Glomerular visceral epithelial cell (primary cell): ENCODE measurements around the gene THSD7B.
A peak's percentile ranks its signal among the peaks of the same experiment; 100 is the strongest.
"Not testable (repeated sequence)": the region's sequence is repeated elsewhere in the genome, so short reads cannot be mapped to it uniquely, and the experiment has no call there.

ENCODE experiments used
- DNase-seq: peaks from one replicate; pipeline ENCODE4 v3.0.0-alpha.2; 2016; ENCODE audit errors: extremely low spot score

Gene THSD7B

DNA sequence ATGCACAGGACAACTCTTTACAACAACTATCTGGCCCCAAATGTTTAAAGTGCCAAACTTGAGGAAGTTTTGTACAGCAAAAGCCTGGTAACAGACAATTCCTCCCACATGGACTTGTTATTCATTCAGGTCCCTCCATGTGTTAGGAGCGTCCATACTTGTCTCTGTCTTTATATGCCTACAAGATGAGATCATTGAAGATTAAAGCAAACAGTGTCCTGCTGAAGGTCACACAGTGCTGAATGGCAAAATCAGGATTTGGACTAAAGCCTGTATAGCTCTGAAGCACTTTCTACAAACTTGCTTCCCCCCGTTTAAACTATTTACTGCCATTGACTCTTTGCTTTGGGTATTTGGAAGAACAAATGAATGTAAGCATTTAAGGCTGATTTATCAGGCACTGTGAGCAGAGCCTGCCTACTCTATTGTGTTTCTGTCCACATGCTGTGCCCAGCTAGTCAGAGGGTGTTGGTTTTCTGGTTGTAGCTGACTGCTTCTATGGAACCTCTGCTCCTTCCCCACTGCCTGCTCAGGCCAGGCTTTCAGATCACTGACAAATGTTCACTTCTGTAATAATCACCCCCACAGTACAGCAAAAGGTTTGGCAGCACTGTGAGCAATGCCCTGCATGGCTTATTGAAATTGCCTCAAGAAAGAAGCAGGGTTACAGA lies 274.3 kb downstream of the THSD7B start:
- no peak for DNase-seq

DNA sequence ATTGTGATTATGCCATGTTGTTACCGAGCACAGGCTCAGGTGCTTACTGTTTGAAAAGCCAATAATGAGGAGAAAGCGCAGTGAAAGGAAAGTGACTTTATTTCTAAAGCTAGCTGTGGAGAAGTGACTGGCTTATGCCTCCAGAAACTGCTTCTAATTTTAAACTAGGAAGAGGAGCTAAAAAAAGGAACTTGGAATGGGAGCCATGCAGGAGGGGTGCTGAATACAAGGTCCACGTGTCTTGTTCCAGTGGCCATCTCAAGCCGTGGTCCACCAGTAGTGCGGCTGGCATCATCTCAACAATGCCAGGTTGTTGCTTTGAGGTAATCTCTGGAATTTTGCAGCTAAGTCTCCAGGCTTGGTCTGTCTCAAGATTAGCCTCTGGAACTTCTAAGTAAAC lies 282.0 kb downstream of the THSD7B start:
- no peak for DNase-seq

DNA sequence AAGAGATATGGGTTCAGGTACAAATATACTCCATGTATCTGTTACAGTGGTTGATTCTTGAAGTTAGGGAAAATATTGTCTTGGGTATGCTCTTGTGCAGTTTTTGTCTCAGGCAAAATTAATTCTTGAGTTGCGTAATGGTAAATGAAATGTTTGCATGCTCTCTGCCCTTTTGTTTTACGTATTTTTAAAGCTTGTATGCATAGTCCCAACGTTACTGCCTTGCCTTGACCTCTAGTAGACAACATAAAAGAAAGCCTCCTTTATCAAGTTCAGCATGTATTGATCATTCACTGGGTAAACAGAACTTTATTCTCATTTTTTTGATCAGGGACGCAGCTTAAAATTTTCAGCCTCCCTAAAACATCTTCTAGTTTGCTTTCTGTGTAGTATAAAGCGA lies 283.1 kb downstream of the THSD7B start:
- no peak for DNase-seq

DNA sequence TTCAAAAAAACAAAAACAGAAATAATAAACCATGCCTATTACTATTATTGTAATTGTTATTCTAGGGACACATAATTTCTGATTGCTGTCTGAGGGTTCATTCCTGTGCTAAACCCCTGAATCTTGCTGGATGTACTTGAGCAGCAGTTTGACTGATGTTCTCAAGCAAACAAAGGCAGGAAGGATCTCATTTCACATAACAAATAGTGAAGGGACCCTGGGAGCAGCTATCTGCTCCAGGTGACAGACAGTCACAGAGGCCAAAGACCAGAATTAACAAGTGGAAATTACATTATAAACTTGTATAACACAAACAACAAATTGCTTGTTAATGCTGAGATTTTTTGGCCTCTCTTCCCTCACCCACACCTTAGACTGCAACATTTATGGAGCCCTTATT lies 284.2 kb downstream of the THSD7B start:
- no peak for DNase-seq

DNA sequence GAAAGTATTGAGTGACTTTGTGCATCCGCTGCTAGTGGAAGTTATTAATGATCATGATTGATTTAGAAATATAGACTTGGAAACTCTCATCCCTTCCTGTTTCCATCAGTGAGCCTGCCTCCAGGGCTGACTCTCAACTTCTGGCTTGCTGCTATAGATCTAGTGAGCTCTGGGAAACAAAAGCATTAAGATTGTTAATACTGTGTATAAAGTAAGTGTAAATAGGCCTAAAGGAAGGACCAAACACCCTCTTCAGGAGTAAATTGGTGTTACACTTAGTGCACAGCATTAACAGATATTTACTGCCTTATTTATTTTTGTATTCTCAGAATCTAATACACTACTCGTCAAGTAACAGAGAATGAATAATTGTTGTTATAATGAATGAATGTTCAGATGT lies 285.6 kb downstream of the THSD7B start:
- peak; percentile 4 for DNase-seq

DNA sequence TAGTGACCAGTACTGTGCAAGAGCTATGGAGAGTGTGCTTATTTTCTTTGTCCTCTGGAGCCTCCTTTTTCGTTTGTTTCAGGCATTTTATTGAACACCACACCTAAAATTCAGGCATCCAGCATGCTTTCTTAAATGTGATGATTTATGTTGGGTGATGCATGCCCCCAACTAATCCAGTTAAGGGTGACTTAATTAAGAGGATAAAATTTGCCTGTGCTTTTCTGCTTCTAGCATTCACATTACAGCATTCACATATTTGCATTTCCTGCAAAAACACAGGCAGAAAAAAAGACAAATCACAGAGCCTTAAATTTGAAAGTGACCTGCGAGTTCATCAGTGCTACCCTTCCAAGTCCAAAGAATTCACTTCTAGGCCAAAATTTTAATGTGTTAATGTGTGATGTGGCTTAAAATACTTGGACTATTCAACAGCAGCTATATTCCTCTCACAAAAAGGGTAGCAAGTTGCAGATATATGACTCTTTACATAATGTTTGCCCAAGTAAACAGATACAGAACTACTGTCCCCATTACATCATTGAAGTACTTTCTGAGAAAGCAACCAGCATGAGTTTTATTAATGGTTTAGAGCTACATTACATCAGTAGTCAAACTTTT lies 286.5 kb downstream of the THSD7B start:
- no peak for DNase-seq

DNA sequence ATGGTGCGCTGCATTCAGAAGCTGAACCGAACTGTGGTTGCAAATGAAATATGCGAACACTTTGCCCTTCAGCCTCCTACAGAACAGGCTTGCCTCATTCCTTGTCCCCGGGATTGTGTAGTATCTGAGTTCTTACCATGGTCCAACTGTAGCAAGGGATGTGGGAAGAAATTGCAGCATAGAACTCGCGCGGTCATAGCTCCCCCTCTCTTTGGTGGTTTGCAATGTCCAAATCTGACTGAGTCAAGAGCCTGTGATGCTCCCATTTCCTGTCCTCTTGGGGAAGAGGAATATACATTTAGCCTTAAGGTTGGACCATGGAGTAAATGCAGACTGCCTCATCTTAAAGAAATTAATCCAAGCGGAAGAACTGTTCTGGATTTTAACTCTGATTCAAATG lies 291.4 kb downstream of the THSD7B start:
- DNase-seq: no peak

DNA sequence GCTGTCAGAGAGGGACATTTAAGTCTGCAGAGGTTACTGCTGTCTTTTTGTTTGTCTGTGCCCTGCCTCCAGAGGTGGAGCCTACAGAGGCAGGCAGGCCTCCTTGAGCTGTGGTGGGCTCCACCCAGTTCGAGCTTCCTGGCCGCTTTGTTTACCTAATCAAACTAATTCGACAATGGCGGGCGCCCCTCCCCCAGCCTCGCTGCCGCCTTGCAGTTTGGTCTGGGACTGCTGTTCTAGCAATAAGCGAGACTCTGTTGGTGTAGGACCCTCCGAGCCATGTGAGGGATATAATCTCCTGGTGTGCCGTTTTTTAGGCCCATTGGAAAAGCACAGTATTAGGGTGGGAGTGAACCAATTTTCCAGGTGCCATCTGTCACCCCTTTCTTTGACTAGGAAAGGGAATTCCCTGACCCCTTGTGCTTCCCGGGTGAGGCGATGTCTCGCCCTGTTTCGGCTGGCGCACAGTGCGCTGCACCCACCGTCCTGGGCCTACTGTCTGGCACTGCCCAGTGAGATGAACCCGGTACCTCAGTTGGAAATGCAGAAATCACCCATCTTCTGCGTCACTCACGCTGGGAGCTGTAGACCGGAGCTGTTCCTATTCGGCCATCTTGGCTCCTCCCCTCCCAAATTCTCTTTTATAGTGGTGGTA lies 310.9 kb downstream of the THSD7B start:
- DNase-seq: not testable (repeated sequence)

DNA sequence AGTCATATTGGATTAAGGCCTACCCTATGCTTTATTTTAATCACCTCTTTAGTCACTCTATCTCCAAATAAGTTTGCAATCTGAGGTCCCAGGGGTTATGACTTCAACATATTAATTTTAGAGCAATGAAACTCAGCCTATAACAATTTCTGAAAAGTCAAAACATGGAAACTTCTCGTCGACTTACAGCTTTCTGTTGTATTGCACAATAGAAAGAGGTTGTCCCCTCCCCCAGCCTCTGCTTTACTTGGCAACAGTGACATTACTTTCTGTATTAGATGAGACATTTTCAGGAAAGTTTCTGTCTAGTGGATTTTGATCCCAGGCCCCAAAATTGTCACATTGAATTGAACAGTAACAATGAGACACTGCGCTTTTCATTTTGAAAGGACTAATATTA lies 326.4 kb downstream of the THSD7B start:
- DNase-seq: no peak

DNA sequence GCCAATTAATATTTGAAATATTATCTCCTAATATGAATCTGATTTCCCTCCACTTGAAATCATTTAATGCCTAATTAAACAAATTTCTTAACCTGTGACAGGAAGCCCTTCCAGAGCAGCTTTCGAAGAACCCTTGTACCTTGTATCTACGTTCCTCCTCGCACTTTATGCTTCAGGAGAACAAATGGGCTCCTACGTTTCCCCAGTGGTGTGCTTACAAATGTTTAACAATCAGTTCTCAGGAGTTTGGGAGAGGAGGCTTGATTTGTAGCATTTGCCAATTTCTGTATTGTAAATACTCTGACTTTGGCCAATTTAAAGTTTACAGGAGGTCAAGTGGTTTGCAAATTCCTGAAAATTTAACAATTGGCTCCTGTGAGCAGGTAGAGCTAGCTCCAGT lies 327.8 kb downstream of the THSD7B start:
- DNase-seq: no peak

DNA sequence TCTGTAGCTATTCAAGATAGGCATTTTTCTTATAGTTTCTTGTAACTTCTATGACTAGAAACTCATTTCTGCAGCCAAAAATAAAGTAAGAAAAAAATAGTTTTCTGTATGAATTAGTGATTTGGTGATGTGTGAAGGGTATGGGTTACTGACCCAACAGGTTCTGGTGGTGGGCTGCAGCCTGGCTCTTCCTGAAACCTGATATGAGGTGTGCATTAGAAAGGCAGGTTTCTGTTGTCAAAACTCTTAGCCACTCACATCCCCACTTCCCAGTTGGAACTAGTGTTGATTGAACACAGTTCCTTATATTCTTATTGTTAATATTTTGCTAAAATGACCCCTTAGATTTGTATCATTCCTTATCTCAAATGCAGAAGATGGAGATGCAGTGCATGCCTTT lies 330.8 kb downstream of the THSD7B start:
- DNase-seq: no peak

DNA sequence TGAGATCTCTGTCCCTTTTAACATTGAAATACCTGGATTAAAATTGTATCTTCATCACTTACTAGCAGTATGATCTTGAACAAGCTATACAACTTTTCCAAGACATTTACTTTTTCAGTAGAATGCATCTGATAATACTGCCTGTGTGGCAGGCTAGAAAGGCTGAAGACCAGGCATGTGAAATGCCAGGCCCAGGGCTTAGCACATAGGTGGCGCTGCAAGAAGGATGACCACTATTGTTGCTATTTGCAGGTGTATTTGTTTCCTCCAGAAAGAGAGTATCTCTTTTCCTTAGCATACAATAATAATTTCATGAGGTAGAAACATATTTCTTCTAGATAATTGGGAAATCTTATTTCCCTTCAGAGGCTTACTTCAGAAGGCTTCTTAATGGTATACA lies 331.3 kb downstream of the THSD7B start:
- no peak for DNase-seq

DNA sequence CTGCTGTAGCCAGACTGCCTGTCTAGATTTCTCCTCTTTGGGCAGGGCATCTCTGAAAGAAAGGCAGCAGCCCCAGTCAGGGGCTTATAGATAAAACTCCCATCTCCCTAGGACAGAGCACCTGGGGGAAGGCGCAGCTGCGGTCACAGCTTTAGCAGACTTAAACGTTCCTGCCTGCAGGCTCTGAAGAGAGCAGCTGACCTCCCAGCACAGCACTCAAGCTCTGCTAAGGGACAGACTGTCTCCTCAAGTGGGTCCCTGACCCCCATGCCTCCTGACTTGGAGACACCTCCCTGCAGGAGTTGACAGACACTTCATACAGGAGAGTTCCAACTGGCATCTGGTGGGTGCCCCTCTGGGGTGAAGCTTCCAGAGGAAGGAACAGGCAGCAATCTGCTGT lies 336.5 kb downstream of the THSD7B start:
- not testable (repeated sequence) for DNase-seq

DNA sequence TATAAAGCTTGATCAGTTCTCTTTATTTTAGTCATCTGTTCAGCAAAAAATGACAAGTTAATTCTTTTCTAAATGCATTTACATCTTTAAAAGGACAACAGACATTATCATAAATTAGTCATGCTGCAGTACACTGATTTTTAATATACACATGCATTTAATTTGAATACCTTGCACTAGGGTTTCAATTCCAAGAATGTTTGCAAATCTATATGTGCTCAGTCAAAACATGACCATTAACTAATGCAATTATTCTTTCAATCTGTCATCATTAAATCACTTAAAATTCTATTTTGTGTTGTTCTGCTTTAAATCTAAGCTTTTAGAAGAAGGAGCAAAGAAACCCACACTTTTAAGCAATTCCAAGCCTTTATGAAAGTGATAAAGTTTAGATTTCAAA lies 342.6 kb downstream of the THSD7B start:
- no peak for DNase-seq

DNA sequence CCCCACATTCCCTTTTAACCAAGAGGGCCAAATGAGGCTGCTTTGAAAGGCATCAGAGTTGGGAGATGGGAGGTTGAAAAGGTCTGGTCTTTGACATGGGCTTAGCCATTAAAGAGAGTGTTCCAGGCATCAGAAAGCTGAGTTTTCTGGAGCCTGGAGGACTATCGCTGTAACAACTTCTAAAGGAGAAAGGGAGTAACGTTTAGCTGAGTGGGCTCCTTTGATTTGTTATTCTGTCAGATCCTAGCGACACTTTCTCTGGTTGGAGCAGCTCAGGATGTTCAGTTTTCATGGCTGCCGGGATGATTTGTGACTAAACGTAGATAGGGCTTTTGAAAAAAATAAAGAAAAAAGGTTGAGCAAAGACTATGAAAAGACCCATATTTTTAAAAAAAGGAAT lies 346.6 kb downstream of the THSD7B start:
- DNase-seq: no peak

DNA sequence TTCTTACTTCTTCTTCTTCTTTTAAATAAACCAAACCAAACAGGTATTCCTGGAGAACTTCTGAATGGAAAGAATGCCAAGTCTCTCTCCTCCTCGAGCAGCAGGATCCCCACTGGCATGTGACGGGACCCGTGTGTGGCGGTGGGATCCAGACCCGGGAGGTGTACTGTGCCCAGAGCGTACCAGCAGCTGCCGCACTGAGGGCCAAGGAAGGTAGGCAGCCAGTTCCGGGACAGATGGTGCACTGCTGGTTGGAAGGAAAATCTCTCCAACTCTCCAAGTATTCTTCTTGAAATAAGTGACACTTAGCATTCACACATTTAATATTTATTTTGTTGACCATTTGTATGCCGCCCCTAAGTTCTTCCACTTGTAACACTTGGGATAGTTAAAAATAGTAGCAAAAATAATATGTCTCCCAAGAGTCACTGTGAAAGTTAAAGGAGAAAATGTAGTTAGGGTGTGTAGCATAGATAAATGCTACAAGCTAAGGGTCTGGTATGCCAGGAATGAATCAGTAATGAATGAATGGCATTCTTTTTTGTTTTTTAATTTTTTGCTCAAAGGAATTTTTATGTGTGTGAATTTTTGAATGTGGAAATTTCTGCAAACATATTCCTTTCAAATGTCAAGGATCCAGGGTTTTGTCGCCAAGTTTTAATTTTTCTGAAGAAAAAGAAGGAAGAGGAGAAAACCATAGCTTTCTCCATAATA lies 349.9 kb downstream of the THSD7B start:
- DNase-seq: no peak

DNA sequence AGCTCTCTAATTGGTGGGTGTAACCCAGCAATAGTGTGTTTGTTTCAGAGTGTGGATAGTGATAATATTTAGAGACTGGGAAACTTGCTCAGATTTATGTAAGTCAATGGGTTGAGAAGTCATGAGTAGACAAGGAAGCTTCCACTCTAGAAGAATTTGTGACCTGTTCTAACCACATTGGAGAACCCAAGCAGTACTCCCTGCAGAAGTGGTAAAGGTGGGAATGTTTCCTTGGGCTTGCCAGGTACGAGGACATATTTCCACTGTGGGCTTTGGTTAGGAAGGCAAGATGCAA lies 350.4 kb downstream of the THSD7B start:
- DNase-seq: no peak

DNA sequence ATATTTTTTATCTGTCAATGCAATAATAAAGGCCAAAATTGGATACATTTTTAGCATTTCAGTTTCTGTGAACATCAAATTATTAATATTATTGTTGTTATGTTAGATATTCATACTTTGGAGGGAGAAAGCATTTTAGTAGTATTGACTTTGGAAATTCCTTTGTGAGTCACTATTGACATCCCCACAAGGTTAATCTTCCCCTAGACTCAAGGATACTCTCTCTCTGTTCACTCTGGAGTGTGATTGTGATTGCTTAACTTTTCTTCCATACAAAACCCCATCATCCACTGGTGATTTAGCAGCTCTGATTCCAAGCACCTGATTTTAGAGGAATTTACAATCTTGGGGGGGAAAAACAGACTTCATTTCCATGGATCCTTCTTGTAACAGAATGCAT lies 352.0 kb downstream of the THSD7B start:
- DNase-seq: peak; percentile 57

DNA sequence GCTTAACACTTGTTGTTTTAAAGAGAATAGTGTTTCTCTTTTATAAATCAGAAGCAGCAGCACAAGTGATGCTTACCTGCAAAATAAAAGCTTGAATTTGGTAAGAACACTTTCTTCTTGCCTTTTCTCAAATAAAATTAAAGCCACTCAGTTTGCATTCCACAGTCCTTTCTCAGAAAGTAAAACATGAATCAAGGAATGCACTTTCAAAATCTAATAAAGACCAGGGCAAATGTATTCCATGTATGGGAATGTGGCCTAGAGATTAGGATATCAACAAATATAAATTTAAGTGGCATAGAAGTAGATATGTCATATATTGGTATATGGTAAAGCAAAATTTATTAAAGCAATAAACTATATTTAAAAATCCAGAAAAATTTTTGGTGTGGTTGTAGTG lies 352.8 kb downstream of the THSD7B start:
- no peak for DNase-seq

DNA sequence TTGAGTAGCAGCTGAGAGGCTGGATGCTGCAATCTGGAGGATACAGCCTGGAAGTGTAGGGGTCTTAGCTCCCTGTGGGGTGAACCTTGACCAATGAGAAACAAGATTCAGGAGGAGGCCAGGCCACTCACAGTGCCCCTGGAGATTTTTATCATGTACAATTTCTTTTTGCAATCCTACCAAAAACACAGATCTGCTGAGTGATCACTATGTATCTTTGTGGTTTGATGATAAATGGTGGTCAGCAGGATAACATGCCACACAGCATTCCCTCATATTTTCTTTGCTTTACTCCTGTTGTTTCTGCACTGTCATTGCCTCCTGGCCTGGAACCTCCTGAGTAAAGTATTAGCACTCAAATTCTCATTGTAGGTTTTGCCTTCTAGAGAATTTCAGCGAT lies 357.9 kb downstream of the THSD7B start:
- peak; percentile 75 for DNase-seq

DNA sequence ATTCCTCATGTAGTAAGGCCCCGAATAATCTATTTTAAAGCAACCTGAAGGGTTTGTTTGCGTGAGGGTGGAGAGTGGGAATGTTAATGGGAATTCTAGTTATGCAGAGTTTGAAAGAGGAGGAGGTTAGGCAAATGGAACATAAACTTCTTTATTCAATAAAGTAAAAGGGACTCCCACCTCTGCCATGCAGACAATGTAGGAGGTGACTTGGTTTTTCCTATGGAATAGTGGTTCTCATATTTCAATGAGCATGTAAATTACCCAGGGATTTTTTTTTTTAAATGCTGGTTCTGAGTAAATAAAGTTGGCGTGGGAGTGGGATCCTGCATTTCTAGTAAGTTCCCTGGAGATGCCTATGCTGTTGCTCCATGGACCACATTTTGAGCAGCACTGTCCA lies 367.9 kb downstream of the THSD7B start:
- no peak for DNase-seq

DNA sequence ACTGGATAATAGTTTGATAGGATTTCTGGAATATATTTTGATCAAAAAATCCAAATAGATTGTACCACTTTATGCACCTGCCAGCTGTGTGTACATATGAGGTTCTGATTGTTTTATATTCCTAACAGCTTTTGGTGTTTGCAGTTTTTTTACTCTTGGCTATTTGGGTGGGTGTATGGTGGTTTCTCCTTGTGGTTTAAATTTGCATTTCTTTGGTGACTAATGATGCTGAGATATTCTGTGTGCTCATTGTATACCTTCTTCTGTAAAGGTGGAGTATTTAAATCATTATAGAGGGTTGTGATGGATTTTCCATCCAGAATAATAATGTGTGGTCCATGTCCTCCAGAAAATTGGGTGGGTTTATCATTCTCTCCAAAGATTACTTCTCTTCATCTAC lies 372.9 kb downstream of the THSD7B start:
- no peak for DNase-seq

DNA sequence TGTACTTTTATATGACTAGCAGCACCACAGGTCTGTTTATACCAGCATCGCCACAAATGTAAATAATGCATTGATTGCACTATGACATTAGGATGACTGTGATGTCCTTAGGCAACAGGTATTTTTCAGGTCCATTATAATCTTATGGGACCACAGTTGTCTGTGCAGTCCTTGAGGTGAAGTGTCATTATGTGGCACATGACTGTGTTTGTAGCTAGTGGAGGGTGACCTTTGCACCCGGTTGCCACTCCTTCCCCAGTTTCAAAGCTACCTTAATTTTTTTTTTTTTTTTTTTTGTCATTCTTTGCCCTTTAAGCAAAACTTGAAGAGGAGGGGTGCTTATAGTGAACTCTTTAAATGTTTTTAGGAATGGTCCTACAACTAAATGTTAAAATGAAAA lies 386.4 kb downstream of the THSD7B start:
- no peak for DNase-seq
